Measurements from ENCODE around the gene HERC5.

HERC5 gene

DNA sequence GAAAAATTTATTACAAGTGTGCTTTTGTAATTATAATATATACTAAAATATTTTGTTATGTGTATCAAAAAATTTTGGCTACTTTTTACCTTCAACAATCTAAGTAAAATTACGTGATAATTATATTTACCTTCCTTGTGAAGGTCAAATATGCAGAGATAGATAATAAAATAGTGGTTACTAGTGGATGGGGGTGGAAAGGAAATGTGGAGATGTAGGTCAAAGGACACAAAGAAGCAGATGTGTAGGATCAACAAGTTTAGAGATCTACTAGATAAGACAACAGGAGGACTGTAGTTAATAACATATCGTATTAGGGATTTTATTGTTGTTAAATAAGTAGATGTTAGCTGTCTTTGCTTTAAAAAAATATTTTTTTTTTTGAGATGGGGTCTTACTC, 21.3 kb downstream of the HERC5 start:
- 100% methylated on average over 2 of the region's 2 CpGs for WGBS

DNA sequence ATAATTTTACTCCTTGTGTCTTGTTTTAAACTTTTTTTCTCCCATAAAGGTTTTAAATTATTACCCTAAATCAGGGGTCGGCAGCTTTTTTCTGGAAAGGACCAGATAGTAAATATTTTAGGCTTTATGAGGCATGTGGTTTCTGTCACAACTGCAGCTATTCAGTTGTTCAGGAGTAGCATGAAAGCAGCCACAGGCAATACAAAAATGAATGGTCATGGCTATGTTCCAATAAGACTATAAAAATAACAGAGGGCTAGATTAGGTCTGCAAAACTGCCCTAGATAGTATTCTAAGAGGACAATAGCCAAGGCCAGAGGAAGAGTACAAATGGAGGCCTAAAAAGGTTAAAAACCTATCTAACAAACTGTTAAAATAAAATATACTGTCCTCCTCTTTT, 24.6 kb downstream of the HERC5 start:
- Histone ChIP-seq H3K27ac (ENCODE audit: low read length, poor library complexity, severe bottlenecking) (no peak overlapping the region), H3K27me3 (ENCODE audit: control insufficient read depth in 1 of 2, insufficient read depth in 1 of 2, low read length in 2 of 2) (no peaks in the 10 kb centered on the region), H3K9me3 (ENCODE audit: control insufficient read depth, low read length) (no peaks in the 10 kb centered on the region), H3K36me3 (ENCODE audit: control insufficient read depth in 1 of 2, insufficient read depth in 2 of 2, low read depth in 1 of 2, low read length in 2 of 2) (no peaks in the 10 kb centered on the region), H3K18ac (ENCODE audit: low read depth in 1 of 2, low read length in 2 of 2) (no peak overlapping the region), H2BK12ac (ENCODE audit: low read length in 2 of 2) (no peak overlapping the region), H3K4me1 (ENCODE audit: control insufficient read depth, insufficient read depth, low read depth, low read length) (no peaks in the 10 kb centered on the region), H4K91ac (ENCODE audit: low read length) (no peak overlapping the region), H2AK5ac (ENCODE audit: low read length, severe bottlenecking) (no peak overlapping the region), H3K9ac (ENCODE audit: low read length) (no peak overlapping the region), H3K14ac (ENCODE audit: low read length in 2 of 2) (no peak overlapping the region), H3K23ac (ENCODE audit: low read length in 2 of 2) (no peak overlapping the region), H2BK15ac (ENCODE audit: low read depth, poor library complexity, severe bottlenecking) (no peak overlapping the region), H3K4ac (ENCODE audit: low read depth in 1 of 2, low read length in 2 of 2) (no peak overlapping the region), H3K4me2 (ENCODE audit: low read length, poor library complexity, severe bottlenecking) (no peak overlapping the region), H3K79me1 (replicated peaks; ENCODE audit: low read length, poor library complexity, severe bottlenecking) (no peaks in the 10 kb centered on the region), H3K4me3 (ENCODE audit: insufficient read depth in 1 of 2, low read depth in 1 of 2, low read length in 2 of 2) (no peak overlapping the region), H4K8ac (ENCODE audit: low read length) (no peak overlapping the region), H2BK120ac (ENCODE audit: low read depth, low read length) (no peak overlapping the region), H2AFZ (ENCODE audit: low read depth, low read length) (no peak overlapping the region), H2BK5ac (ENCODE audit: low read depth, low read length, poor library complexity, severe bottlenecking) (no peak overlapping the region)
- WGBS: 70% methylated on average over 1 of the region's 1 CpG
- no peak for DNase-seq

More for the DNA sequence above, 21.3 kb downstream of the HERC5 start:
- no peak overlapping the region for H2BK5ac ChIP-seq (ENCODE audit: low read depth, low read length, poor library complexity, severe bottlenecking)
- H4K91ac ChIP-seq (ENCODE audit: low read length): no peak overlapping the region
- no peaks in the 10 kb centered on the region for H3K27me3 ChIP-seq (ENCODE audit: control insufficient read depth in 1 of 2, insufficient read depth in 1 of 2, low read length in 2 of 2)
- no peak overlapping the region for H3K23ac ChIP-seq (ENCODE audit: low read length in 2 of 2)
- H3K4me2 ChIP-seq (ENCODE audit: low read length, poor library complexity, severe bottlenecking): no peak overlapping the region
- H2AFZ ChIP-seq (ENCODE audit: low read depth, low read length): no peak overlapping the region
- H3K79me1 ChIP-seq (replicated peaks; ENCODE audit: low read length, poor library complexity, severe bottlenecking): no peaks in the 10 kb centered on the region
- H3K4ac ChIP-seq (ENCODE audit: low read depth in 1 of 2, low read length in 2 of 2): no peak overlapping the region
- H3K14ac ChIP-seq (ENCODE audit: low read length in 2 of 2): no peak overlapping the region
- no peak for DNase-seq
- no peak overlapping the region for H2BK12ac ChIP-seq (ENCODE audit: low read length in 2 of 2)
- H3K18ac ChIP-seq (ENCODE audit: low read depth in 1 of 2, low read length in 2 of 2): no peak overlapping the region
- no peak overlapping the region for H2BK15ac ChIP-seq (ENCODE audit: low read depth, poor library complexity, severe bottlenecking)
- no peak overlapping the region for H3K9ac ChIP-seq (ENCODE audit: low read length)
- H2AK5ac ChIP-seq (ENCODE audit: low read length, severe bottlenecking): no peak overlapping the region
- no peaks in the 10 kb centered on the region for H3K4me1 ChIP-seq (ENCODE audit: control insufficient read depth, insufficient read depth, low read depth, low read length)
- H3K27ac ChIP-seq (ENCODE audit: low read length, poor library complexity, severe bottlenecking): no peak overlapping the region
- no peak overlapping the region for H3K4me3 ChIP-seq (ENCODE audit: insufficient read depth in 1 of 2, low read depth in 1 of 2, low read length in 2 of 2)
- no peak overlapping the region for H2BK120ac ChIP-seq (ENCODE audit: low read depth, low read length)
- H4K8ac ChIP-seq (ENCODE audit: low read length): no peak overlapping the region
- H3K9me3 ChIP-seq (ENCODE audit: control insufficient read depth, low read length): no peaks in the 10 kb centered on the region
- no peaks in the 10 kb centered on the region for H3K36me3 ChIP-seq (ENCODE audit: control insufficient read depth in 1 of 2, insufficient read depth in 2 of 2, low read depth in 1 of 2, low read length in 2 of 2)

DNA sequence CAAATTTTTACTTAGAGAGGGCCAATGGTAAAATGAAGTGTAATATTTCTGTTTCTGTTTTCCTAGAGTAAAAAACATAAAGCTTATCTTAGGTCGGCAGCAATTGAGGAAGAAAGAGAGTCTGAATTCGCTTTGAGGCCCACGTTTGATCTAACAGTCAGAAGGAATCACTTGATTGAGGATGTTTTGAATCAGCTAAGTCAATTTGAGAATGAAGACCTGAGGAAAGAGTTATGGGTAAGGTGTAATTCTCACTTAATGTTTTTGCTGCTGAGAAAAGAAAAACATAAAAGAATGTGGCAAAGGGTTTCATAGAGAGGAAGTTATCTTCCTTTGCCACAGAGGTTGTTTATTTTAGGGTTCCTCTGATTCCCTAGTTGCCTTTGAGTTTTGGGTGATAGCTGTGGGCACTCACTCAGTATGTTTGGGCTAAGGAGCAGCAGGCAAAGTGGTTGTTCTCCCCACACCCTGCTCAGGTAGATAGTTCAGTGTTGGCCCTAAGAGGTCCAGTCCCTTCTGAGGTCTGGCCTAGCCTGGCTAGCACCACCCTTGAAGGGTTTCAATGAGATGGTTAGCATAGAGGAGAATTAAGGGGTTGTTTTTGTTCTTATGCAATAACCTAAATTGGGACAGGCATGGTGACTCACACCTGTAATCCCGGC, 32.3 kb downstream of the HERC5 start:
- H3K18ac ChIP-seq (ENCODE audit: low read depth in 1 of 2, low read length in 2 of 2): no peak overlapping the region
- WGBS: 89% methylated on average over 4 of the region's 4 CpGs
- DNase-seq: no peak
- H3K14ac ChIP-seq (ENCODE audit: low read length in 2 of 2): no peak overlapping the region
- no peaks in the 10 kb centered on the region for H3K27me3 ChIP-seq (ENCODE audit: control insufficient read depth in 1 of 2, insufficient read depth in 1 of 2, low read length in 2 of 2)
- H2BK120ac ChIP-seq (ENCODE audit: low read depth, low read length): no peak overlapping the region
- no peak overlapping the region for H4K8ac ChIP-seq (ENCODE audit: low read length)
- no peak overlapping the region for H2BK15ac ChIP-seq (ENCODE audit: low read depth, poor library complexity, severe bottlenecking)
- H3K9ac ChIP-seq (ENCODE audit: low read length): no peak overlapping the region
- no peak overlapping the region for H2AK5ac ChIP-seq (ENCODE audit: low read length, severe bottlenecking)
- H3K9me3 ChIP-seq (ENCODE audit: control insufficient read depth, low read length): no peaks in the 10 kb centered on the region
- H2BK5ac ChIP-seq (ENCODE audit: low read depth, low read length, poor library complexity, severe bottlenecking): no peak overlapping the region
- no peaks in the 10 kb centered on the region for H3K4me1 ChIP-seq (ENCODE audit: control insufficient read depth, insufficient read depth, low read depth, low read length)
- H3K79me1 ChIP-seq (replicated peaks; ENCODE audit: low read length, poor library complexity, severe bottlenecking): no peaks in the 10 kb centered on the region
- no peak overlapping the region for H3K23ac ChIP-seq (ENCODE audit: low read length in 2 of 2)
- no peak overlapping the region for H2AFZ ChIP-seq (ENCODE audit: low read depth, low read length)
- H2BK12ac ChIP-seq (ENCODE audit: low read length in 2 of 2): no peak overlapping the region
- no peak overlapping the region for H3K4ac ChIP-seq (ENCODE audit: low read depth in 1 of 2, low read length in 2 of 2)
- H3K4me2 ChIP-seq (ENCODE audit: low read length, poor library complexity, severe bottlenecking): no peak overlapping the region
- no peak overlapping the region for H4K91ac ChIP-seq (ENCODE audit: low read length)
- H3K36me3 ChIP-seq (ENCODE audit: control insufficient read depth in 1 of 2, insufficient read depth in 2 of 2, low read depth in 1 of 2, low read length in 2 of 2): no peaks in the 10 kb centered on the region
- H3K27ac ChIP-seq (ENCODE audit: low read length, poor library complexity, severe bottlenecking): no peak overlapping the region
- H3K4me3 ChIP-seq (ENCODE audit: insufficient read depth in 1 of 2, low read depth in 1 of 2, low read length in 2 of 2): no peak overlapping the region

DNA sequence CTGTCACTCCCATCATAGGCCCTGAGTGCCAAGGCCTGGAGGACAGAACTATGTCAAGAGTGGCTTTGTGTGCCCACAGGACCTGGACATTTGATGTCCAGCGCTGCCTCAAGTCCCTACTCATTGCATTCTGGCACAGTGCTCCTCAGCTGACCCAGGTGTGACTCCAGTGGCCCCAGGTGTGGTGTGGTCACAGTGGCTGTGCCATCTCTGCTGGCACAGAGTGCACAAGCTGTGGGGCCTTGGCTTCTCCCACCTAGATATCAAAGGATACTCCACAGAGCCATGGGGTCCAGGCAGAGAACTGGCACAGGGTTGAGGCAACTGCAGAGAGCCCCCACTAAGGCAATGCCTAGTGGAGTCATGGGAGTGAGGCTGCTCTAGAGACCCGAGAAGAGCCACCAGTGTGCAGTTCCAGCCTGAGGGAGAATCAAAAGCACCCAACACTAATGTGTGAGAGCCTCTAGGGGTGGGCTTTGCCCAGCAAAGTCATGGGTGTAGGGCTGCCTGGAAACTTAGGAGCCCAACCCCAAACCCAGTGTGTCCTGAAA, 41.0 kb downstream of the HERC5 start:
- no peaks in the 10 kb centered on the region for H3K27me3 ChIP-seq (ENCODE audit: control insufficient read depth in 1 of 2, insufficient read depth in 1 of 2, low read length in 2 of 2)
- no peak overlapping the region for H3K18ac ChIP-seq (ENCODE audit: low read depth in 1 of 2, low read length in 2 of 2)
- no peak overlapping the region for H3K14ac ChIP-seq (ENCODE audit: low read length in 2 of 2)
- H3K9me3 ChIP-seq (ENCODE audit: control insufficient read depth, low read length): no peaks in the 10 kb centered on the region
- no peak overlapping the region for H3K9ac ChIP-seq (ENCODE audit: low read length)
- no peak overlapping the region for H2BK15ac ChIP-seq (ENCODE audit: low read depth, poor library complexity, severe bottlenecking)
- no peak overlapping the region for H3K4me3 ChIP-seq (ENCODE audit: insufficient read depth in 1 of 2, low read depth in 1 of 2, low read length in 2 of 2)
- no peak overlapping the region for H3K4me2 ChIP-seq (ENCODE audit: low read length, poor library complexity, severe bottlenecking)
- H4K91ac ChIP-seq (ENCODE audit: low read length): peak overlapping the region; percentile 56
- no peaks in the 10 kb centered on the region for H3K36me3 ChIP-seq (ENCODE audit: control insufficient read depth in 1 of 2, insufficient read depth in 2 of 2, low read depth in 1 of 2, low read length in 2 of 2)
- H3K4me1 ChIP-seq (ENCODE audit: control insufficient read depth, insufficient read depth, low read depth, low read length): no peaks in the 10 kb centered on the region
- no peak overlapping the region for H2BK5ac ChIP-seq (ENCODE audit: low read depth, low read length, poor library complexity, severe bottlenecking)
- 85% methylated on average over 2 of the region's 2 CpGs for WGBS
- no peak for DNase-seq
- H3K23ac ChIP-seq (ENCODE audit: low read length in 2 of 2): no peak overlapping the region
- H2BK120ac ChIP-seq (ENCODE audit: low read depth, low read length): no peak overlapping the region
- no peak overlapping the region for H2BK12ac ChIP-seq (ENCODE audit: low read length in 2 of 2)
- H3K4ac ChIP-seq (ENCODE audit: low read depth in 1 of 2, low read length in 2 of 2): no peak overlapping the region
- H3K27ac ChIP-seq (ENCODE audit: low read length, poor library complexity, severe bottlenecking): no peak overlapping the region
- H3K79me1 ChIP-seq (replicated peaks; ENCODE audit: low read length, poor library complexity, severe bottlenecking): no peaks in the 10 kb centered on the region
- H2AFZ ChIP-seq (ENCODE audit: low read depth, low read length): no peak overlapping the region
- H4K8ac ChIP-seq (ENCODE audit: low read length): no peak overlapping the region
- H2AK5ac ChIP-seq (ENCODE audit: low read length, severe bottlenecking): no peak overlapping the region

All from mesenchymal stem cell (in vitro differentiated cells and primary cell).